Stimulated activated CD8-positive, alpha-beta memory T cell treated with anti-CD3 and anti-CD28 coated beads, Interleukin-15, amount 100 ng/mL, for 4 hours (primary cell): ENCODE results near the gene CIP2A.

Source experiments
- DNase-seq, 2 donors: peaks; one replicate each; pipeline ENCODE4 v3.0.0-alpha.2; 2020; ENCODE audit warnings: low read depth in 2 of 2

The CIP2A gene

DNA sequence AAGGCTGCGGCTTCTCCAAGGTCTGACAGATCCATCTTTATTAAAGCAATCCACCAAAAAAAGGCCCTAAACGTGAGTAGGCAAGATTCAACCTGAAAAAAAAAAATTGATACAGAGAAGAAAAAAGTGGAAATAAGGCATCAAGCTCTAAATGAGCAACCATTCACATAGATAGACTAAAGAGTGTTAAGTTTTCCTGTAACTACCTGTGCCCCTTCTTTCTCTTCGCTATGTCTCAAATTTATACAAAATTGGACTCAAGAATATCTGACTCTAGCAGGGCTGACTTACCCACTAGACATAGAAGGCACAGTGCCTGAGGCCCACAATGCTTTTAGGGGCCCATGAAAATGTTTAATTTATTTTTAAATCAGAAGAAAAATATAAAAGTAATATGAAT is 78.7 kb downstream of the CIP2A start, which contains the start of gene MYH15:
TSS of gene MYH15 (minus strand) at position 101 of the 400 bp plus-strand sequence. CDS start at position 35, 66 bp downstream.
- no peak for DNase-seq

GRCh38 chr3:108509871-108510270 is 79.4 kb downstream of the CIP2A start:
- no peak for DNase-seq

DNA sequence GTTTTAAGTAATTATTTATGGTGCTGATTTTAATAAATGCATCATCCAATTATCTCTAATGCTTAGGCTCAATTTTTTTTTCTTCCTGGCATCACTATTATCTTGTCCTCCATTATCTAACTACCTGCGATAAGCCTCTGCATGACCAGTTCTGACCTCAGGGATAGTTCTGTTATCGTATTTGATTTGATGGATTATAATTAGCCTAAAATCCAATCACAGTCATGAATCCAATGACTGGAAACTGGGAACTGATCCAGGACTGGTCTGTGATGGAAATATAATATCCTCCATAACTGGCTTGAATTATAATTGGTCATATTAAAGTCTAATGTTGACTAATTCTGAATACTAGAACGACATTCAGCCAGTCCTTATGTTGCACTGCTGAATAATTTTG is 80.0 kb downstream of the CIP2A start:
- DNase-seq, result no peak

DNA sequence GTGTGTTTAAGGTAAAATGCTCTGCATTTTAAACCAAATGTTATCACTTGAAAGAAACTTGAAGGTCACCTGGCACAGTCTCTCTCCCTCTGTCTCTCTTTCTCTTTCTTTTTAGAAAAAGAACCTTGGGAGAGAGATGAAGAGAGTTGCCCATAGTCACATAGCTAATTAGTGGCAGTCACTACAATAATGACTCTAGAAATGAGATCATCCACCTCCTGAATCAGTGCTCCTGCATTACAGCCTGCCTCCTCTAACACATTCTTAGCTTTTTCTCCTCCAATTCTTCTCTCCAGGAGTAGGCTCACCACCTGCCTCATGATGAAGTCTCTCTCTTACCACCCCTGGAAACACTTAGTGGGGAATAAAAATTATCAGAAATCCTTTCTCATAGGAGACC is 81.3 kb downstream of the CIP2A start:
- DNase-seq, result no peak

GRCh38 chr3:108505811-108506210 is 83.4 kb downstream of the CIP2A start:
- DNase-seq, result no peak

DNA sequence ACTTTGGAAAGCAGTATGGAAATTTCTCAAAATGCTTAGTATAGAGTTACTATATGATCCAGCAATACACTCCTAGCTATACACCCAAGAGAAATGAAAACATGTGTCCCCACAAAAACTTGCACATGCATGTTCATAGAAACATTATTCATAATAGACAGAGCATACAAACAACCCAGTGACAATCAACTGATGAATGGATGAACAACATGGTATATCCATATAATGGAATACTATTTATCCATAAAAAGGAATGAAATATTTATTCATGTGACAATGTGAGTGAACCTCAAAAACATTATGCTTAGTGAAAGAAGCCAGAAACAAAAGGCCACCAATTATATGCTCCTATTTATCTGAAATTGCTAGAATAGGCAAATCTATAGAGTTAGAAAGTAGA is 85.5 kb downstream of the CIP2A start:
- DNase-seq, result no peak

GRCh38 chr3:108501535-108501934 is 87.7 kb downstream of the CIP2A start:
- DNase-seq, result no peak

DNA sequence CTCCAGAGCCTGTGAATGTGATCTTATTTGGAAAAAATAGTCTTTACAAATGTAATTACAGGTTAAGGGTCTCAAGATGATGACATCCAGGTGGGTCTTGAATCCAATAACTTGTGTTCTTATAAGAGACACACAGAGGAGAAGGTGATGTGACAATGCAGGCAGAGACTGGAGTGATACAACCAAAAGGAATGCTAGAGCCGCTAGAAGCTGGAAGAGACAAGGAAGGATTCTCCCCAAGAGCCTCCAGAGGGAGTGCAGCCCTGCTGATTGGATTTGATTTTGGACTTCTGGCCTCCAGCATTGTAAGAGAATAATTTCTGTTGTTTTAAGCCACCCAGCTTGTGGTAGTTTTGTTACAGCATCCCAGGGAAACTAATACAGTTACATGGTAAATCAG is 88.5 kb downstream of the CIP2A start:
- no peak for DNase-seq
